BJ (cell line): ENCODE data around the gene ZBTB20. TPM values are rescaled to one million over a fixed set of nuclear protein-coding genes. Genes with fewer than 3 reads are reported as not detected.

ENCODE experiments used
- CTCF ChIA-PET: fragments of 350-600 bp; formaldehyde crosslinking; extraction: SDS; loops from one replicate; lab custom pipeline; 2021; ENCODE audit warnings: antibody characterized with exemption, inconsistent platforms; lab: Yijun Ruan, JAX
- POLR2A ChIA-PET: fragments of 300-600 bp; sonication (Branson Sonifier 250); formaldehyde crosslinking; extraction: SDS; loops from one replicate; lab custom pipeline; 2021; ENCODE audit warnings: antibody characterized with exemption; lab: Charles Lee
- DNase-seq: peaks from one replicate; pipeline ENCODE4 v3.0.0-alpha.2; 2011; ENCODE audit warnings: low read depth
- H3K27me3 ChIP-seq: 2 replicates; pipeline ENCODE4 v1.6.0; 2011; ENCODE audit warnings: low read length; ENCODE audit not compliant: control insufficient read depth, insufficient read depth
- H3K36me3 ChIP-seq: 2 replicates; pipeline ENCODE4 v1.5.1; 2011; ENCODE audit warnings: low read length; ENCODE audit not compliant: control insufficient read depth, insufficient read depth
- H3K4me3 ChIP-seq: 2 replicates; pipeline ENCODE4 v1.5.1; 2011; ENCODE audit warnings: low read depth, mild to moderate bottlenecking, control low read depth, low read length
- polyA plus RNA-seq: library from polyadenylated mRNA; depleted of rRNA; stranded (reverse); fragments of >200 nt; gene quantifications from 2 replicates; pipeline ENCODE4 v1.2.3, GENCODE V29; 2011
- TF ChIP-seq, protein P1 (sequence below): IDR thresholded peaks from 2 replicates; pipeline ENCODE4 v1.5.1; 2011; ENCODE audit warnings: low read depth, mild to moderate bottlenecking, control low read depth, inconsistent platforms, low read length, moderate library complexity; ENCODE audit not compliant: insufficient read depth

Gene ZBTB20
- polyA plus RNA-seq, 1 experiment, result 6.0 TPM

DNA sequence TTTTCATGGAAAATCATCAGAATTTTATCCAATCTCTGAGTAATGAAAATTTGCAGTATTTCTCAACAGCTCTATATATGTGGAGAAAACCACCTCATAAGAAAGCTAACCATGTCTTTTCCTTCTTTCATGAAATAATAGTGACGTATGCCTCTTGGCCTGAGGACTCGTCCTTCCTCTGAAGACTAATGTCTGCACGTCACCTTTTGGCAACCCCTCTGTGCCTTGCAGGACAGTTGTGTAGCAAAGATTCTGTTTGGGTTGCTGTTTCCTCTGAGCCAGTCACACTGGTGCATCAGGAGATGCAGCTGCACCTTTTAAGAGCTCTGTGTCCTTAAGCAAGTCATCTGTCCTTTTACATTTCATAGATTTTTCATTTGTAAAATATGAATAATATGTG lies 684.3 kb downstream of the ZBTB20 start:
- Histone ChIP-seq H3K4me3 (no peak overlapping the region), H3K36me3 (no peaks in the 10 kb centered on the region), H3K27me3 (no peaks in the 10 kb centered on the region)
- TF ChIP-seq, protein P1, sequence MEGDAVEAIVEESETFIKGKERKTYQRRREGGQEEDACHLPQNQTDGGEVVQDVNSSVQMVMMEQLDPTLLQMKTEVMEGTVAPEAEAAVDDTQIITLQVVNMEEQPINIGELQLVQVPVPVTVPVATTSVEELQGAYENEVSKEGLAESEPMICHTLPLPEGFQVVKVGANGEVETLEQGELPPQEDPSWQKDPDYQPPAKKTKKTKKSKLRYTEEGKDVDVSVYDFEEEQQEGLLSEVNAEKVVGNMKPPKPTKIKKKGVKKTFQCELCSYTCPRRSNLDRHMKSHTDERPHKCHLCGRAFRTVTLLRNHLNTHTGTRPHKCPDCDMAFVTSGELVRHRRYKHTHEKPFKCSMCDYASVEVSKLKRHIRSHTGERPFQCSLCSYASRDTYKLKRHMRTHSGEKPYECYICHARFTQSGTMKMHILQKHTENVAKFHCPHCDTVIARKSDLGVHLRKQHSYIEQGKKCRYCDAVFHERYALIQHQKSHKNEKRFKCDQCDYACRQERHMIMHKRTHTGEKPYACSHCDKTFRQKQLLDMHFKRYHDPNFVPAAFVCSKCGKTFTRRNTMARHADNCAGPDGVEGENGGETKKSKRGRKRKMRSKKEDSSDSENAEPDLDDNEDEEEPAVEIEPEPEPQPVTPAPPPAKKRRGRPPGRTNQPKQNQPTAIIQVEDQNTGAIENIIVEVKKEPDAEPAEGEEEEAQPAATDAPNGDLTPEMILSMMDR, result no peak
- DNase-seq, result no peak
- ChIA-PET POLR2A (no interaction called here), CTCF (interaction anchor here (0.9 to 2.0 kb wide), 2 partner anchors 10 to 78 kb away, joined by 3 to 6 read pairs; no protein-coding TSS in a partner anchor)

GRCh38 chr3:114460459-114460858 lies 686.6 kb downstream of the ZBTB20 start:
- no peaks in the 10 kb centered on the region for H3K36me3 ChIP-seq
- ChIA-PET CTCF (no interaction called here), POLR2A (no interaction called here)
- DNase-seq, result no peak
- H3K27me3 ChIP-seq, result no peaks in the 10 kb centered on the region
- H3K4me3 ChIP-seq, result no peak overlapping the region
- TF ChIP-seq, protein P1, result no peak

- ChIA-PET CTCF (interaction anchor here (1.4 kb wide), 1 partner anchor 9 kb away, joined by 3 read pairs; no protein-coding TSS in a partner anchor), POLR2A (no interaction called here)
- no peak for DNase-seq
- H3K36me3 ChIP-seq, result no peaks in the 10 kb centered on the region
- H3K4me3 ChIP-seq, result no peak overlapping the region
- no peaks in the 10 kb centered on the region for H3K27me3 ChIP-seq
- TF ChIP-seq, protein P1, result no peak
Measured at GRCh38 chr3:114456742-114457141, 690.3 kb downstream of the ZBTB20 start.

GRCh38 chr3:114455432-114455831 lies 691.7 kb downstream of the ZBTB20 start:
- CTCF ChIA-PET, result no interaction called here
- Histone ChIP-seq H3K36me3 (no peaks in the 10 kb centered on the region), H3K27me3 (no peaks in the 10 kb centered on the region), H3K4me3 (no peak overlapping the region; the same call in 1 of the 2 replicates)
- DNase-seq, result no peak
- POLR2A ChIA-PET, result no interaction called here
- TF ChIP-seq, protein P1, result no peak

DNA sequence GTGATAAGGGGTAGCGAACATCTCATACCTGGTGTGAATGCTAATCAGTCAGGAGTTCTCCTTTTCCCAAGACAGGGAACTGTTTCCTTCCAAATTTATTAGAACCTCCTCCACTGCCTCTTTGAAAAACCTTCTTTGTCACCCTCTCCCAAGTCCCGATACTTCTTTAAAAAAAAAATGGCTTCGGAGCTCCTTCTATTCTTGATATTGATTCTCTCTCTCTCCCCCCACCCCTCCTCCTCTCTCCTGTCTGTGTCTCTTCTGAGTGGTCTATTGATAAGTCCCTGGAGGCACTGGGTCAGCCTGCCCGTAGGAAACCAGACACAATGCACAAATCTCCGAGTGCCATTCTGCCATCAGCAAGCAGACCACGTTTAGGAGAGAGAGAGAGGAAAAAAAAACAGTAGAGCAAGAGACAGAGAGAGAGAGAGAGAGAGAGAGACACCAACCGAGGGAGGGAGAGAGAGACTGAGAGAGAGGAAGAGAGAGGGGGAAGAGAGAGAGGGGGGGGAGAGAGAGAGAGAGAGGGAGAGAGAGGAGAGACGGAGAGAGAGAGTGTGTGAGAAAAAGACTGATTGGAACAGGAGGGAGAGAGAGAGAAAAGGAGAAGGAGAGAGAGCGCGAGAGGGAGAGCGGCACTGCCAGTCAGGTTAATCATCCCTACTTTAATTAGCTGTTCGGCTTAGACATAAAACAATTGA lies 692.4 kb downstream of the ZBTB20 start:
- DNase-seq, result no peak
- TF ChIP-seq, protein P1, result no peak
- ChIA-PET POLR2A (interaction anchor here (0.7 kb wide), 1 partner anchor 29 kb away, joined by 3 read pairs; no protein-coding TSS in a partner anchor), CTCF (interaction anchor here (0.7 to 1.1 kb wide), 2 partner anchors 12 to 36 kb away, joined by 3 read pairs; no protein-coding TSS in a partner anchor)
- Histone ChIP-seq H3K27me3 (no peaks in the 10 kb centered on the region), H3K4me3 (peak overlapping the region; percentile 36), H3K36me3 (no peaks in the 10 kb centered on the region)
